ENCODE measurements around the gene PRKCA.

PRKCA gene

GRCh38 chr17:66839616-66840015 lies 537.2 kb downstream of the PRKCA start:
- no peak for TF ChIP-seq SIN3A (IDR thresholded peaks at IDR 0.05; ENCODE audit: borderline replicate concordance, insufficient read depth, low read length)

GRCh38 chr17:66840061-66840460 lies 537.6 kb downstream of the PRKCA start:
- TF ChIP-seq POLR2AphosphoS5 (IDR thresholded peaks at IDR 0.05; ENCODE audit: low read depth, low read length) (no peak), SIN3A (IDR thresholded peaks at IDR 0.05; ENCODE audit: borderline replicate concordance, insufficient read depth, low read length) (no peak), TAF1 (IDR thresholded peaks at IDR 0.05; ENCODE audit: borderline replicate concordance, insufficient read depth, low read length) (no peak), REST (IDR thresholded peaks at IDR 0.05; ENCODE audit: insufficient read depth in 1 of 2, low read depth in 2 of 2, low read length in 2 of 2) (no peak), FOXP2 (optimal IDR thresholded peaks at IDR 0.05; ENCODE audit: borderline replicate concordance, extremely low read depth, extremely low read length, insufficient read depth) (no peak)

DNA sequence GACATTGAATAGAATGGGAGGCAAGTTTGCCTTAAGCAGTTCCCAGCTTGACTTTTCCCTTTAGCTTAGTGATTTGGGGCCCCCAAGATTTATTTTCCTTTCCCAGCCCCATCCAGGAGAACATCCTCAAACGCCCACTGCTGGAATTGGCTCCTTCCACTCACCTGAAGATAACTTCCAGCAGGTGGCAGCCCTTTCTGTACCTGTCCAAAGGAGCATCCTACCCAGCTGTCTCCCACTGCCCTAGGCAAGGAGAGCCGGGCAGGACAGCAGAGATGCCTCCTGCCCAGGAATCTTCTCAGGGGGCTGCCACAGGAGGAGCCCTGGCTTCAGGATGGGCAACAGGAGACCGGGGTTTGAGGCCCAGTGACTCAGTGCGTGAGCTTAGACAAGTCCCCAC lies 538.9 kb downstream of the PRKCA start:
- no peak for TF ChIP-seq POLR2AphosphoS5 (IDR thresholded peaks at IDR 0.05; ENCODE audit: low read depth, low read length)
- no peak for TF ChIP-seq TAF1 (IDR thresholded peaks at IDR 0.05; ENCODE audit: borderline replicate concordance, insufficient read depth, low read length)
- TF ChIP-seq REST (IDR thresholded peaks at IDR 0.05; ENCODE audit: insufficient read depth in 1 of 2, low read depth in 2 of 2, low read length in 2 of 2), result no peak
- TF ChIP-seq FOXP2 (optimal IDR thresholded peaks at IDR 0.05; ENCODE audit: borderline replicate concordance, extremely low read depth, extremely low read length, insufficient read depth), result no peak
- no peak for TF ChIP-seq SIN3A (IDR thresholded peaks at IDR 0.05; ENCODE audit: borderline replicate concordance, insufficient read depth, low read length)

- TF ChIP-seq REST (IDR thresholded peaks at IDR 0.05; ENCODE audit: insufficient read depth in 1 of 2, low read depth in 2 of 2, low read length in 2 of 2) (peak in 1 of 2 experiments; percentile 75; a peak in 2 of 4 replicates), FOXP2 (optimal IDR thresholded peaks at IDR 0.05; ENCODE audit: borderline replicate concordance, extremely low read depth, extremely low read length, insufficient read depth) (no peak)
Observed at GRCh38 chr17:66841744-66842143, 539.3 kb downstream of the PRKCA start.

DNA sequence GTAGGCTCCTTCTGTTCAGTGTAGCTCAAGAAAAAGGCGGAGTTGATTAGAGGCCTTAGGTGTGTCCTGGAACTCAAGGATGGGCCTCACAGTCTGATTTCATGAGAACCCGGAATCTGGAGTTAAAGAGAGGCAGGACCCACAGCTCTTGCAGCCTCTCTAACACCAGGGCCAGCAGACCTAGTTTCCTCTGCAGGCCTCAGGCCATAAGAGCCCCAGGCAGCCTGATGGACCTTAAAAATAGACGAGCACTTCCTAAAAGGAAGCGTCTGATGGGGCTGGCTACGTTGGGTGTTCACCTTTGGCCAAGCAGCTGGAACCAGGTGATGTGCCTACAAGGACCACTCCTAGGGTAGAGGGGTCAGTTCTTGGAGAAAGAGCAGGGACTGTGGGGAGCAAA lies 540.1 kb downstream of the PRKCA start:
- TF ChIP-seq REST (IDR thresholded peaks at IDR 0.05; ENCODE audit: insufficient read depth in 1 of 2, low read depth in 2 of 2, low read length in 2 of 2), result no peak
- TF ChIP-seq SIN3A (IDR thresholded peaks at IDR 0.05; ENCODE audit: borderline replicate concordance, insufficient read depth, low read length), result no peak
- no peak for TF ChIP-seq FOXP2 (optimal IDR thresholded peaks at IDR 0.05; ENCODE audit: borderline replicate concordance, extremely low read depth, extremely low read length, insufficient read depth)
- no peak for TF ChIP-seq POLR2AphosphoS5 (IDR thresholded peaks at IDR 0.05; ENCODE audit: low read depth, low read length)
- no peak for TF ChIP-seq TAF1 (IDR thresholded peaks at IDR 0.05; ENCODE audit: borderline replicate concordance, insufficient read depth, low read length)
